ENCODE results near the gene LCOR.
"Not testable (repeated sequence)": the region's sequence is repeated elsewhere in the genome, so short reads cannot be mapped to it uniquely, and the experiment has no call there.

Gene LCOR

DNA sequence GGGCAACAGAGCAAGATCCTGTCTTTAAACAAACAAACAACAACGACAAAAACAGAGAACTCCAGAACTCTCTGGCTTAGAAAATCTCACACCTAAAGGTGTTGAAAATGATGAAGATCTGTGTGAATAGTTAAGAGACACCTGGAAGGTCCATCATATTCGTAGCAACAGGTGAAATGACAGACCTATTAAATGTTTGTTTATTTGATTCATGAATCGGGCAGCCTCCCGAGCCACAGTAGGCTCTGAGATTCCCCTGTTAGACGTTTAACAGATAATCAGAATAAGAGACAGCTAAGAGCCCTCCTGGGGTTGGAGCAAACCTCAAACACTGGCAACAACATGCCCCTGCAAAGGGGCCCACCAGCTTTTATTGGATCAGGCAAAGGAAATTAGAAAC, 103.7 kb downstream of the LCOR start:
- DNase-seq (ENCODE audit: low spot score) = no peak

DNA sequence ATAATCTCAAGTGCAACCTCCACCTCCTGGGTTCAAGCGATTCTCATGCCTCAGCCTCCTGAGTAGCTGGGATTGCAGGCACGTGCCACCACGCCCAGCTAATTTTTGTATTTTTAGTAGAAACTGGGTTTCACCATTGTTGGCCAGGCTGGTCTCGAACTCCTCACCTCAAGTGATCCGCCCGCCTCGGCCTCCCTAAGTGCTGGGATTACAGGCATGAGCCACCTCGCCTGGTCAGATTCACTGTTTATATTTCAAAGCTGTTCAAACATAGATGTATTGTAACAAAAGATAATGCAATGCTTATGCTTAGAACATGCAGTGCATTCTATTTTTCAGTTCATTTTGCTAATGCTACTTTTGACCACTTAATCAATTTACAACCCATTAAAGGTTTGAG, 111.1 kb downstream of the LCOR start:
- DNase-seq (ENCODE audit: low spot score) = not testable (repeated sequence)

DNA sequence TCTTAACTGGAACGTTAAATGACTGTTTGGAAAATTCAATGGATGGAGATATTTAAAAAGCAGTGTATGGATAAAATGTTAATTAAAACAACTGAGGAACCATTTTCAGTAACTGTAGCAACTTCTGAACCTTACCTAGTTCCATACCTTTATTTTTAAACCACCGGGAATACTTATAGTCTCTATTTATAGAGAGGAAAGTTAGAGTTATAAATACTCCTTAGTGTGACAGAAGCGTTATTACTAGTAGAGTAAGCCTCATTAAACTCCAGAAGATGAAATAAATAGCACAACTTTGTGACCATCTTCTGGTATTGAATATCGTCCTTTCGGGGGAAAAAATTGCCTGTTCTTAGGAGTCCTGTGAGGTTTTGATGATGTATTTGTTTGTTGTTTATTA, 114.9 kb downstream of the LCOR start:
- no peak for DNase-seq (ENCODE audit: low spot score)

DNA sequence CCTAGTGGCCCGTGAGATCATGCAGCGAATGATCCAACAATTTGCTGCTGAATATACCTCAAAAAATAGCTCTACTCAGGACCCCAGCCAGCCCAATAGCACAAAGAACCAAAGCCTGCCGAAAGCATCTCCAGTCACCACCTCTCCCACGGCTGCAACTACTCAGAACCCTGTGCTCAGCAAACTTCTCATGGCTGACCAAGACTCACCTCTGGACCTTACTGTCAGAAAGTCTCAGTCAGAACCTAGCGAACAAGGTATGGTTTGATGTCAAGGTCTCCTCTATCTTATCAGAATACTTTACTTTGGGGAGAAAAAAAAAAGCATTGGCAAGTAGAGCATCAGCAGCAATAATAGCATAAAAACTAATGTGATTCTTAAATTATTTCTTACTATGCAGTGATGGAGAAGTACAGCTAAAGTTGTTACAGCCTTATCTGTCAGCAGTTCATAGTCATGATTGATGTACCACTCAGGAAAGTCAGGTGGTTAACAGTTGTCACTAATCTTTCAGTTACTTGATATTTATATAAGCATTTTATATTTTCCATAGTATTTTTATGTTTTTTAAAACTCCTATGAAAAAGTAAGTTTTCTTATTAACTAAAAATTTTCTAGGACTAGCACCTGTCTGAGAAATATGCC, 117.1 kb downstream of the LCOR start:
- no peak for DNase-seq (ENCODE audit: low spot score)

DNA sequence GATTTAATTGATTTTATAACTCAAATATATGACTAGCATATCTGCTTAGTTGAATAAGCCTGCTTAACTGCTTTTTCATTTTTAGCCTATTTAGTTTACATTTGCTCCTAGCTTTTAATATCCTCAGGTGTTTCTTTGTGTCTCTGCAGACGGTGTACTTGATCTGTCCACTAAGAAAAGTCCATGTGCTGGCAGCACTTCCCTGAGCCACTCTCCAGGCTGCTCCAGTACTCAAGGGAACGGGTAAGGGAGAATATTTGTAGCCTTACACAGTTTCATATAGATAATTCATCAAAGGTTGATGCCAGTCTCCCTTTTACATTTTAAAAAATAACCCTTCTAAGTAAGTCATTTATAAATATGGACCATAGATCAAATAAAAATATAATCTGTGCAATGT, 119.9 kb downstream of the LCOR start:
- DNase-seq (ENCODE audit: low spot score) = no peak

DNA sequence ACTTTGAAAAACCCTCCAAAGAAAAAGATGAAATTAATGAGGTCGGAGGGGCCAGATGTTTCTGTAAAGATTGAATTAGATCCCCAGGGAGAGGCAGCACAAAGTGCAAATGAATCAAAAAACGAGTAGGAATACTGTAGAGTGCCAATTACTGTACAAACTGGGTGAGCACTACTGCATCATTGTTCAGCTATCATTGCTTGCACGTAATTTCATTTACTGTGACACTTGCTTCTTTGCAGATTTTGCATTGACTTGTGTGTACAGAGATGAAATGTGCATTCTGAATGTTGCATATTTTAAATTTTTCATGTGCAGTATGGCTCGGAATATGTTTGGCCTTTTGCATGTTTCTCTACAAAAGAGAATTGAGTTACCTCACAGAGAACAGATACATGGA, 123.7 kb downstream of the LCOR start:
- no peak for DNase-seq (ENCODE audit: low spot score)

DNA sequence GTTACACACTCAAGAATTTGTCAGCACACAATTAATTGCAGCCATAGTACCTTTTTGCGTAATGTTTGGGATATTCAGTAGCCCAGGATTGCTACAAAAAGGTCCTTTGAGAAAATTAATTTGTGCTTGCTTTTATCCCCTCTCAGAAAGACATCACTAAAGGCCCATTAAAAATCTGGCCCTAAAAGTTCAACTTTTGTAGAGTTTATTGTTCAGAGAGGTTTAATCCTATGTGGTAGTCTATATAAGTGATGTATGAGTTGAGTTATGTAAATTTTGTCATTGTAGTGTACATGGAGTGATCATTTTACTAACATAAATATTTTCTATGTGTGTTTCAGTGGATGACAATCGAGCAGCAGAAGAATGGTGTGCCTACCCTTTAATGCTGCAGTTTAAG, 126.0 kb downstream of the LCOR start:
- no peak for DNase-seq (ENCODE audit: low spot score)

DNA sequence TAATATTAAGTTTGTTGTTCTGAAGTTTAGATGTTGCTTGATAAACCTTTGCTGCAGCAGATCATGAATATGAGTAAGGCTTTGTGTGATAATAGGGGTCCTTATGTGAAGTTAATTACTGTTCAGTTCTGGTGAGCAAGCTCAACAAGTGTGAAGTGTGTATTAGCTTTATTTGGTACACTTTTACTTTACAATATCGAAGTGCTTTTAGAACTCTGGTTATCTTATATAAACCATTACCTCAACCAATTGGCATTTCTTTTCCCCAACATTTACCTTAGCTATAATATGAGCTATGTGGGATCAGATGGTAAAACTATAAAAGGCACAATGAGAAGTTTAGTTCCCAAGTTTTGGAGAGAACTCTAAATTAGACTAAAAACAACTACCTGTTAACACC, 127.6 kb downstream of the LCOR start:
- no peak for DNase-seq (ENCODE audit: low spot score)

DNA sequence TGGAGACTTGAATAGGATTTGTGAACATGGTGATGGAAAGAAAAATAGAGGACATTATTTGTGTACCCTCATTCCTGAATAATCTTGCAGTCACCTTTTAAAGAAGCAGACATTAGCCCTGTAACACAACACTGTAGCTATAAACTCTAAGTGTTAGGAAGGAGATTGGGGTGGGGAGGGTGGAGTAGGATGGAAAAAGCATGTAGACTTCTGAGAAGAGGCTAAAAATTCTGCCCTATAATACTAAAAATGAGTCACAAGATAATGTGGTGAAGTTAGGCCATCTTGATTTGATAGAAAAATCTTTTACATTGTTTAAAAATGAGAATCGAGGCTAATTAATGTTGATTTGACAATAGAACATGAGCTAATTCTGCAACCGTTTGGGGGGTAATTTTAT, 128.8 kb downstream of the LCOR start:
- no peak for DNase-seq (ENCODE audit: low spot score)

DNA sequence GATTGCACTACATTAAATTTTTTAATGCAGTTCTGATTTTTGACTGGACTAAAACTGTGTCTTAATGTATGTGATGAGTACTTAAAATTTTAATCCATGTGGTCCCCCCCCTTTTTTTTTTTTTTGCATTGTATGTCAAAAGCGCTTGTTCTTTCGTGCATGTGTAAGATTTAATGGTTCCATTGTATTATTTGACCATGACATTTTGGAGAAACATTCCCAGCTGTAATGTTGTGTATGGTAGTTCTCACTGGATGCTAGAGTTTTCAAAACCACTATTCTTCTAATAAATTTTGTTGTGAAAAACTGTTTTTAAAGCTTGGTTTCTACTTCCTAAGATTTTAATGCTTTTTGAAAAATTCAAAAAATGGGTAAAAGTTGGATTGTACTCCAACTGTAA, 132.0 kb downstream of the LCOR start:
- DNase-seq (ENCODE audit: low spot score) = peak; percentile 8

DNA sequence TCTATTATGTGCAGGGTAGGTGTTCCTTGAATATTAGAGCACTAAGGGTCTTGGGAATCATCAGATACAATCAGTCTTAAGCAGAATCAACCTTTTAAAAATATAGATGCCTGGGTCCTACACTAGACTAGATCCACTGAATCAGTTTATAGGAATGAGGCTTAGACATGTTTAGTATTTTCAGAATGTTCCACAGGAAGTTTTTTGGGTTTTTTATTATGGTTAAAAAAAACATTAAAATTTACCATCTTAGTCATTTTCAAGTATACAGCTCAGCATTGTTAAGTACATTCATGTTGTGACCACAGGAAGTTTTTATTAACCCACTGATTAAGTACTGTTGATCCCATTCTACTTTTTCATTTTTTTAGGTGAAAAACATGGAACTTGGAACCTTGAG, 135.7 kb downstream of the LCOR start:
- no peak for DNase-seq (ENCODE audit: low spot score)

DNA sequence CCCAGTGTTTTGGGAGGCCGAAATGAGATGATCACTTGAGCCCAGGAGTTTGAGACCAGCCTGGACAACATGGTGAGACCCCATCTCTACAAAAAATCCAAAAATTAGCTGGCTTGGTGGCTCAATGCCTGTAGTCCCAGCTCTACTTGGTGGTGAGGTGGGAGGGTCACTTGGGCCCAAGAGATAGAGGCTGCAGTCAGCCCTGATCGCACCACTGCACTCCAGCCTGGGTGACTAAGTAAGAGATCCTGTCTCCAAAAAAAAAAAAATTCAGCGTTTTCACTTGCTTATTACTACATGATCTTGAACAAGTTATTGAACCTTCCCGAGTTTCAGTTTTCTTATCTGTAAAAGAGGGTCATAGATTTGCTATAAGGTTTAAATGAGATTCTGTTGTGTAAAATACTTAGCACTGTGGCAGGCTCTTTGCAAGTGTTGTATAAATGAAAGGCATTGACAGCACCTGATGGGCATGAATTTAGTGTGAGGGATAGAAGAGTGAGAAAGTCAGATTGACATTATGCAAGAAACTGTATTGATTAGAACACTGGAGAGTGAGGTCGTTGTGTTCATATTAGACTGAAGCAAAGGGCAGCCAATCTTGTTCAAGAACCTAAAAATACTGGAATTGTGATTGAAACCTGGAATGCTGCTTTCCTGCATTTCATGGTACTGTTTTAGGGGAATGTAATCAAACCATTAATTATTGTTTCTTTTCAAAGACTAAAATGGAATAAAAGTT, 136.8 kb downstream of the LCOR start:
- no peak for DNase-seq (ENCODE audit: low spot score)

DNA sequence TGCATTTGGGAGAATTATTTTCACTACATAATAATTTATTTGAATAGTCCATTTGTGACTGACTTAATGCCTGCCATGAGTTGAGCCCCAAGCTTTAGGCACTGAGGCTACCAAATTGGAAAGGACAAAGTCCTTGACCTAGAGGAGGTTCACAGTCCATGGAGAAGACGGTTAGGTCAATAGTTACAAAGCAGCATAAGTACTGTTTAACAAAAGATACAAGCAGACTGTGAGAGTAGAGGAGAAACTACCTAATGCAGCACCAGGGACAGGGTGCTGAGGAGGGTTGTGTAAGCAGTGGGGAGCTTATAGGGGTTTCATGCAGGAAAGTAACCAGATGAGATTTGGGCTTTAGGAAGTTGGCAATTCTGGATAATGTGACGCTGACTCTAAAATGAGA, 139.2 kb downstream of the LCOR start:
- DNase-seq (ENCODE audit: low spot score) = no peak

DNA sequence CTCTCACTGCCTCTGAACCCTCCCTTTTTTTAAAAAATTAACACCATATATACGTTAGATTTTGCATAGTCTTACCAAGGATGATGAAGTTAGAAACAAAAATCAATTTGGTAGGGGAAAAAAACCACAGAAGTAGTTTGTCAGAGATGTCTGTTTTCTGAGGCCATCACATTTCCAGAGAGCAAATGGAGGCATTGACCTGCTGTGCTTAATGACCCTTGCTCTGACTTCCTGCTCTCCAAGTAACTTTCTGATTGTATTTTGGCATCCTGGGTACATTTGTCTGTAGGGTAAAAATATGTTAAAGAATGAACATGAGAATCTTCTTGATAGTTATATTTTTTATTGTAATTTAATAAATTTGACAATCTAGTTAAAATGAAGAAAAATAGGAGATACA, 140.2 kb downstream of the LCOR start:
- no peak for DNase-seq (ENCODE audit: low spot score)

DNA sequence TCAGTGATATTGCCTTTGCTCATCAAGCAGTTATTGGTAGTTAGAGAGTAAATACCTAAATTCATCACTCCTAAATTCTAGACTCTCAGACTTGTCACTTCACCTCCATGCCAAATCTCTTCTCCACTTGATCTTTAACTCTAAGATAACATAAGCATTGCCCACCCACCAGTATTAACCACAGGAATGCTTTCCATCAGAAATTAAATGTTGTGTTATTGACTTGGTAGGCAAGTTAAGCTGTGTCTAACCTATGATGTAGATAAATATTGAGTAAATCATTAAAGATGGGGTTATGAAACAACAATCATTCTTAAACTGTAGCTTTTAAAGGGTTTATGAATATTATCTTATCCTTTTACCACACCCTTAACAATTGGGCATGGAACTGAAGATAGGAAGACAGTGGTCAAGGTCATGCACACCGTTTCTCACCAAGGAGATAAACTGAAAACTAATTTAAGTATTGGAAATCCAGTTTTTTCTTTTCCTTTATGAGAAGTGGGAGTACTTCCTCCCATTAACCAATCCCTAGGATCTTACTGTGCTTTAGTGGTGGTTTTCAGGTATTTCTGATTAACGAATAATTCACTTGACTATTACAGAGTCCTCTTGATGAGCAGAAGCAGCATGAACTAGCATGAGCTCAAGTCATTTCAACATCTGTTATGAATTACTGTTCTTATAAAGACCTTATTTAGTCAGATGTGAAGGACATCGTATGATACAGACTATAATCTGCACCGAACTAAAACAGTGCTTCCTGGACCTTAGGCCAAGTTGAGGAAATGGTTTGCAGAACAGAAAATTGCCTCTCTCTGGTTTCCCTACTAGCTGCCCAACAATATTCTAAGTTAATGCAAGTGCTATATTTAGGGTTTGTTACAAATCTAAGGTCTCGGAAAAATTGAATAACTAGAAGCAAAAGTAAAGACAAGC, 142.0 kb downstream of the LCOR start:
- no peak for DNase-seq (ENCODE audit: low spot score)

DNA sequence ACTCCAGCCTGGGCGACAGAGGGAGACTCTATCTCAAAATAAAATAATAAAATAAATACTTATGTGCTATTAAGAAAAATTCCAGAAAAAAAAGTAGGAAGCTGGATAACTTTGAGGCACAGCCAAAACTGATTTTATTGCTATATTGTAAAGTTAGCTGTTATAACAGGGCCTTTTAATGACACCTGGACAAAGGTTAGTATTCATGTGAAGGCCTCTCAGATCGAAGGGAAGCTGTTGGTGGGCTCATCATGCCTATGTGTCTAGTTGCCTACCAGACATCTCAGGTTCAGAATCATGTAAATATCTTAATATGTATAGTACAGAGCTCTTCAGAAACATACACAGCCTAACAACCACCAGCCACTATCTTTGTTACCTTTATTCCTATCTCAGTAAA, 143.0 kb downstream of the LCOR start:
- no peak for DNase-seq (ENCODE audit: low spot score)

DNA sequence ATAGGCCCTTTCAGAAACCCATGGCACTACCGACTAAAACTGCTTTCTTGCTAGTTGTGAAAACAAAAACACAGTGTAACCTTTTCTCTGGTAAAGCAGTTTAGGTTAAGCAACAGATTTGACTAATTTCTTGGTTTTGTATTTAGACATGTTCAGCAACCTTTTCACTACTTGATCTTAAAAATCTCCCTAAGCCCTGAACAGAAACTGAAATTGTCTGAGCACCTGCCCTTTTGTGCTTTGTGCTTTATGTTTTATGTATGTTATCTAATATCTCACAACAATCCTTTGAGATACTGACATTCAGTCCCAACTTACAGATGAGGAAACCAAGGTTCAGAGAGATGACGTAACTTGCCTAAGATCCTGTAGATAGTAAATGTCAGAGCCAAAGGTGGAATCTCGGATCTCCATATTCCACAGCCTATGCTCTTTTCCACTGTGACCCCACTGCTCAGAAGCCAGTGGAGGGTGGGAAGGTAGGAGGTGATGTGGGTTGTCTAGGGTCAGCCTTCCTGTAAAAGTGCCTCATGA, 146.6 kb downstream of the LCOR start:
- no peak for DNase-seq (ENCODE audit: low spot score)

DNA sequence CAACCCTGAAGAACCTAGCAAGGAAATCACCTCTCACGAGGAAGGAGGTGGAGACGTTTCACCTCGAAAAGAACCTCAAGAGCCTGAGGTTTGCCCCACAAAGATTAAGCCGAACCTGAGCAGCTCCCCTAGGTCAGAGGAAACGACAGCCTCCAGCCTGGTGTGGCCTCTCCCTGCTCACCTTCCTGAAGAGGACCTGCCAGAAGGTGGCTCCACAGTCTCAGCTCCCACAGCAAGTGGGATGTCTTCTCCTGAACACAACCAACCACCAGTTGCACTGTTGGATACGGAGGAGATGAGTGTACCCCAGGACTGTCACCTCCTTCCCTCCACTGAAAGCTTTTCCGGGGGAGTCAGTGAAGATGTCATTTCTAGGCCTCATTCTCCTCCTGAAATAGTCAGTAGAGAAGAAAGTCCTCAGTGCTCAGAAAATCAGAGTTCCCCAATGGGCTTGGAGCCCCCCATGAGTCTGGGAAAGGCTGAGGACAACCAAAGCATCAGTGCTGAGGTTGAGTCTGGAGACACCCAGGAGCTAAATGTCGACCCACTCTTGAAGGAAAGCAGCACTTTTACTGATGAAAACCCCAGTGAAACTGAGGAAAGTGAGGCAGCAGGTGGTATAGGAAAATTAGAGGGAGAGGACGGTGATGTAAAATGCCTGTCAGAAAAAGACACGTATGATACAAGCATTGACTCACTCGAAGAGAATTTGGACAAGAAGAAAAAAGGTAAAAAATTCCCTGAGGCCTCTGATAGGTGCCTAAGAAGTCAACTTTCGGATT, 150.2 kb downstream of the LCOR start:
- no peak for DNase-seq (ENCODE audit: low spot score)

DNA sequence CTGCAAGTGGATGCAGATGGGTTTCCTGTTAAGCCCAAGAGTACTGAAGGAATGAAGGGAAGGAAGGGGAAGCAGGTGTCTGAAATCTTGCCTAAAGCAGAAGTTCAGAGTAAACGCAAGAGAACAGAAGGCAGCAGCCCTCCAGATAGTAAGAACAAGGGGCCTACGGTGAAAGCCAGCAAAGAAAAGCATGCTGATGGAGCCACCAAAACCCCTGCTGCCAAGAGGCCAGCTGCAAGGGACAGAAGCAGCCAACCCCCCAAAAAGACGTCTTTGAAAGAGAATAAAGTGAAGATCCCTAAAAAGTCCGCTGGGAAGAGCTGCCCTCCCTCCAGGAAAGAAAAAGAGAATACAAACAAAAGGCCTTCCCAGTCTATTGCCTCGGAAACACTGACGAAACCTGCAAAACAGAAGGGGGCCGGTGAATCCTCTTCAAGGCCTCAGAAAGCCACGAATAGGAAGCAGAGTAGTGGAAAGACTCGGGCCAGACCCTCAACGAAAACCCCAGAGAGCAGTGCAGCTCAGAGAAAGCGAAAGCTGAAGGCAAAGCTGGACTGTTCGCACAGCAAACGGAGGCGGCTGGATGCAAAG, 152.5 kb downstream of the LCOR start:
- peak; percentile 35 for DNase-seq (ENCODE audit: low spot score)

DNA sequence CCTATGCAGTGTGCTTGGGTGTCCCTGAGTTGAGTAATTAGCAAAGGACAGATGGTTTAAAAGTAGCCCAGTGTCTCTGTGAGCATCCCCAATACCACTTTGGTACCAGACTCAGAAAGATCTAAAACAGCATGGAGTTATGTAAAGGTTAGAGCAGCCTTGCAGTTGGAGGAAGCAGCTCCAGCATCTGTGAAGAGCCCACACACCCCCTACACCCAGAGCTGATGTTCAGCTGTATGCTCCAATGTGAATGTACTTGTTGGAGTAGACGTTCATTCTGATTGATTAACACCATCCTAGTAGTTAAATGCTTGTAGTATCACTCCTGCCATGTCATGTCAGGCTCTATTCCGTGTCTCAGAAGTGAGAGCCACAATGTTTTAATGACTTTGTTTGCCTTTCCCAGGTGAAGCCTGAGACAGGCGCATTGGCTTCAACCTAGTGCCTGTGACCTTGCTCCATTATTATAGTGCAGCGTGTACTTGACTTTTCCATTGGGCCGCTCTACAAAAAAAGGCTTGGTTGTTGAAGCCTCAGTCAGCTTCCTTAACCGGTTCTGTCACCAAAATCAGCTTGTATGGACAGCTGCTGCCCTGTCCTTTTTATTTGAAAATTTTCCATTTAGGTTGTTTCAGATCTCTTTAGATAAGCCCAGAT, 154.2 kb downstream of the LCOR start:
- no peak for DNase-seq (ENCODE audit: low spot score)

All from Ammon's horn (tissue), 1 donor.